HEK293T (cell line): ENCODE measurements around the gene EGFR.

ENCODE experiments used
- CTCF ChIA-PET: fragments of 350-600 bp; formaldehyde crosslinking; extraction: SDS; loops from one replicate; lab custom pipeline; 2021; ENCODE audit warnings: antibody characterized with exemption, inconsistent platforms; lab: Yijun Ruan, JAX
- POLR2A ChIA-PET: fragments of 350-600 bp; formaldehyde crosslinking; extraction: SDS; loops from one replicate; lab custom pipeline; 2020; ENCODE audit warnings: antibody characterized with exemption, inconsistent platforms; lab: Yijun Ruan, JAX
- DNase-seq: peaks from one replicate; pipeline ENCODE4 v3.0.0; 2012; ENCODE audit warnings: mixed read lengths; ENCODE audit errors: extremely low spot score
- ARNT ChIP-seq: fragments of 450-650 bp; IDR thresholded peaks from 2 replicates; pipeline ENCODE4 v1.6.1; 2017; ENCODE audit warnings: mild to moderate bottlenecking
- BHLHE40 ChIP-seq: fragments of 450-650 bp; IDR thresholded peaks from 2 replicates; pipeline ENCODE4 v1.6.1; 2016; ENCODE audit warnings: mild to moderate bottlenecking, moderate library complexity, borderline replicate concordance
- CTBP1 ChIP-seq: fragments of 450-650 bp; IDR thresholded peaks from 2 replicates; pipeline ENCODE4 v1.6.1; 2016; ENCODE audit warnings: borderline replicate concordance
- ELF4 ChIP-seq: fragments of 450-650 bp; IDR thresholded peaks from 2 replicates; pipeline ENCODE4 v1.6.1; 2017; ENCODE audit warnings: antibody characterized with exemption
- FOXA1 ChIP-seq: fragments of 450-650 bp; IDR thresholded peaks from 2 replicates; pipeline ENCODE4 v1.6.1; 2016; ENCODE audit warnings: mild to moderate bottlenecking
- FOXK2 ChIP-seq: fragments of 450-650 bp; IDR thresholded peaks from 2 replicates; pipeline ENCODE4 v1.6.1; 2016; ENCODE audit warnings: mild to moderate bottlenecking
- FOXM1 ChIP-seq: fragments of 450-650 bp; IDR thresholded peaks from 2 replicates; pipeline ENCODE4 v1.6.1; 2017; ENCODE audit warnings: mild to moderate bottlenecking, borderline replicate concordance
- HDGF ChIP-seq: fragments of 450-650 bp; IDR thresholded peaks from 2 replicates; pipeline ENCODE4 v1.6.1; 2017; ENCODE audit warnings: antibody characterized with exemption, borderline replicate concordance
- L3MBTL2 ChIP-seq: fragments of 450-650 bp; conservative IDR thresholded peaks from 2 replicates; pipeline ENCODE4 v1.6.1; 2016; ENCODE audit warnings: mild to moderate bottlenecking
- LEF1 ChIP-seq: fragments of 450-650 bp; IDR thresholded peaks from 2 replicates; pipeline ENCODE4 v1.6.1; 2017; ENCODE audit warnings: mild to moderate bottlenecking, borderline replicate concordance
- NFRKB ChIP-seq: fragments of 450-650 bp; IDR thresholded peaks from 2 replicates; pipeline ENCODE4 v1.6.1; 2016; ENCODE audit warnings: mild to moderate bottlenecking, moderate library complexity
- SP1 ChIP-seq: fragments of 450-650 bp; IDR thresholded peaks from 2 replicates; pipeline ENCODE4 v1.6.1; 2017
- SUZ12 ChIP-seq: fragments of 450-650 bp; IDR thresholded peaks from 2 replicates; pipeline ENCODE4 v1.6.1; 2016; ENCODE audit warnings: mild to moderate bottlenecking
- TARDBP ChIP-seq: fragments of 450-650 bp; IDR thresholded peaks from 2 replicates; pipeline ENCODE4 v1.6.1; 2016
- ZNF384 ChIP-seq: fragments of 450-650 bp; IDR thresholded peaks from 2 replicates; pipeline ENCODE4 v1.6.1; 2016
- TF ChIP-seq, protein P1 (sequence below): fragments of 450-650 bp; IDR thresholded peaks from 2 replicates; pipeline ENCODE4 v1.6.1; 2016

The EGFR gene

DNA sequence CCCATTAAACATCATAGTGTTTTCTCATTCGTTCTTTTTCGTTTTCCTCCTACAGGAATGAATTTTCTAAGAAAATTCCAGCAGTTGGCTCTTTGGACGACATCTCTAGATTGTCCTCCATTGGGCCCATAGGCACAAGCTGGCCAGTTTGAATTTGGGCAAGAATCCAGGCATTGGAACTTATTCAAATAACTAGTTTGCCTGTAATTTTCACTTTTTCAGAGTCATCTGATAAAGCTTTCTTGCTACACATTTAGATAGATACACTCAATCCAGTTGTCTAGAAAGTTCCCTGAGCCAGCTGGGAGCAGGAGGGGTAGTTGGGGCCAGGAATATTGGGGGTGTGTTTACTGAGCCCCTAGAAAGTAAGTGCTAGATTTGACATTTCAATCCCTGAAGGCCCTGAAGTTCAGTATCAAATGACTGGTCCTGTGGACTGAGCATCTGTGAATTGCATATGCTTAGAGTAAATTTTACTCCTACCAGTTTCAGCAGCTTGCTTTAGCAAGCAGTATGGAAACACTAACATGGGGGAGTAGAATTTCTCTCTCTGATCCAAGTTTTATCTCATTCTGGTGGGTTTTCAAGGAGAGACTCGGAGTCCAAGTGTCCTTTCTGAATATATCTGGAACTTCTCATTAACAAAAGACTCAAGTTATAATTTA lies 5.2 kb downstream of the EGFR start:
- DNase-seq = no peak
- ChIA-PET CTCF (no interaction called here), POLR2A (no interaction called here)
- TF ChIP-seq CTBP1 (no peak), ZNF384 (no peak), L3MBTL2 (no peak)

DNA sequence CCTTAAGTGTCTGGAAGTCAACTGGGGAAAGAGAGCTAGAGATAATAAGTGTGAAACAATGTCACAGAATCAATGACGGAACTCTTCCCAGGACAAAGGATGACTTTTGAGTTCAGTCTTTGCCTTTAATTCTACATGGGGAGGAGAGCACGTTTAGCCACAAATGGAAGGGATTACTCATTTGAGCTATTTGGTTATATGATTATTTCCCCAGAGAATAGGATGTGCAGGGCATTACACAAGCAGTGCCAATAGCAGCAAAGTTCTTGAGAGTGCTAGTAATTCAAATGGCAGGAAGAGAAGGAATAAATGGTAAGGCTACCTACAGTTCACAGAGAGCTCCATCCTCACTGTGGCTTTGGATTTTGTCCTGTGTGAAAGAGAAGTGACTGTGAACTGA lies 6.0 kb downstream of the EGFR start:
- DNase-seq = no peak

DNA sequence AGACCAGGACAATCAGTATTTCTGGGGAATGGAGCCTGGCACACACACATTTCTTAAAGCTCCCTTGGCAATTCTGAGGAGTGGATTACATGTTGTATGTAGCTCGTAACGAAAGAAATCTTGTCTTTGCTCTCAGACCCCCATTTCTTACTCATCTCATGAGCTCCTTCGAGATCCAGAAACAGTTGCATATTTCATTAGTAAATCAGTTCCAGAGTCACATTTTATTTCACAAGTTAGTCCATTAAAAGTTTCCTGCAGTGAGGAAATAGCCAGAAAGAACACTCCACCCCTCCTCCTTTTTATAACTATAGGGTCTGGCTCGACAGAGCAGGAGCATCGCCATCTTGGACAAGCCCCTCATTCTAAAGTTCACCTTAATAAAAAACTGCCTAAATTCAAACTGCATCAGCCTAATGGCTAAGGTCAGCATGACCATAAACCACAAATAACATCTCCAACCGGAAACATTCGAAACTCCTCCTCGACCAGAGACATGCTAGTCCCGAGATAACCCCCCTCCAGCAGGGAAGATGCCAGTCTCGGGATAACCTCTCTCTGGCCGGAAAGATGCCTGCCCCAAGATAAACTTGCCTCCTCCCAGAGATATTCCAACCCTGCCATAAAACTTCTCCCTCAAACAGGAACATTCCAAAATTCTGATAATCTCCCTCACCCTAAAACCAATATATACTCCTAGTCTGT lies 7.4 kb downstream of the EGFR start:
- DNase-seq = no peak
- TF ChIP-seq TARDBP = no peak
- CTCF ChIA-PET = no interaction called here
- POLR2A ChIA-PET = no interaction called here

More for the DNA sequence above, 6.0 kb downstream of the EGFR start:
- TF ChIP-seq HDGF (no peak), TARDBP (no peak), ZNF384 (no peak), FOXA1 (no peak), ELF4 (no peak), CTBP1 (no peak), SP1 (no peak), NFRKB (no peak), FOXK2 (no peak), SUZ12 (no peak)
- ChIA-PET POLR2A (no interaction called here), CTCF (no interaction called here)

DNA sequence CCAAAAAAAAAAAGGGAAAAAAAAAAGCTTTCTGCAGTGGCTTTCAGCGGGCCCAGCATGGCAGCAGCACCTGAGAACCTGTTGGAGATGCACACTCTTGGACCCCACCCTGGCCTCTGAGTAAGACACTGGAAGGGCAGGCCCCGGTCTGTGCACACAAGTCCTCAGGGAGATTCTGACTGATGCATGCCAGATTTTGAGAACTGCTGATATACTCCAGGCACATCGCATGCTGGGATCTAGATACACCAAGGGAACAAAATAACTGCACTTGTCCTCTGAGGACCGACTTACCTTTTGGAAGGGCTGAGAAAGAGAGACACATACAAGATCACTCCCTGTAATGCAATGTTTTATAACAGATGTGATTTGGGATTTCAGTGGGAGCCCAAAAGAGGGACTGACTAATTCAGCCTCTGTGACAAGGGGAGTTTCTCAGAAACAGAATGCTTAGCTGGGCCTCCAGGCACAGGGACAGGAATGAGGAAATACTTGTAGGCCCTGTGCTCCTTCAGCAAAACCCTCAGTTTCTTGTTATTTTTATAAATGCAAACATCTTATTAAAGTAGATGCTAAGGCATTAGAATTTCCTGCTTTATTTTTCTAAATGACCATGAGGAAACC lies 8.2 kb downstream of the EGFR start:
- CTCF ChIA-PET = no interaction called here
- POLR2A ChIA-PET = interaction anchor here (1.3 kb wide), 1 partner anchor 268 kb away, joined by 3 read pairs; the partner anchor contains the start of gene SEC61G
- DNase-seq = no peak
- TF ChIP-seq FOXK2 (no peak), L3MBTL2 (no peak), SUZ12 (no peak), SP1 (no peak), LEF1 (no peak), FOXA1 (no peak), FOXM1 (no peak), TARDBP (no peak)
- TF ChIP-seq, protein P1, sequence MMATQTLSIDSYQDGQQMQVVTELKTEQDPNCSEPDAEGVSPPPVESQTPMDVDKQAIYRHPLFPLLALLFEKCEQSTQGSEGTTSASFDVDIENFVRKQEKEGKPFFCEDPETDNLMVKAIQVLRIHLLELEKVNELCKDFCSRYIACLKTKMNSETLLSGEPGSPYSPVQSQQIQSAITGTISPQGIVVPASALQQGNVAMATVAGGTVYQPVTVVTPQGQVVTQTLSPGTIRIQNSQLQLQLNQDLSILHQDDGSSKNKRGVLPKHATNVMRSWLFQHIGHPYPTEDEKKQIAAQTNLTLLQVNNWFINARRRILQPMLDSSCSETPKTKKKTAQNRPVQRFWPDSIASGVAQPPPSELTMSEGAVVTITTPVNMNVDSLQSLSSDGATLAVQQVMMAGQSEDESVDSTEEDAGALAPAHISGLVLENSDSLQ = no peak

DNA sequence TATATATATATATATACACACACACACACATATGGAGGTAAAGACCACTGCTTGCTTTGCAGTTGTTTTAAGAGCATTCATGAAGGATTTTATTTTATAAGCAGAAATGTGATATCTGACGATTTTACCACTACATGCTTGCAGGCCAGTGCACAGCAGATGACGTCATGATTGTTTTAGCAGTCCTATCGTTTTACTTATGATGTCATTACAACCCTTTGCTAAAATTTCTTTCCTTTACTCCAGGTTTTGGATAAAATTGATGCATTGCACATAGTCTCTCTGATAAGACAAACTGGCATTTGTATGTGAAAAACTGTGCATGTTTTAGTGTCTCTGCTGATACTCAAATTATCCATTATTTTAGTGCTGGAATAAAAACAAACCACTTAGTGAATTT lies 9.2 kb downstream of the EGFR start:
- TF ChIP-seq ELF4 (no peak), BHLHE40 (no peak), CTBP1 (no peak), ARNT (no peak), SP1 (no peak), LEF1 (no peak), L3MBTL2 (no peak), ZNF384 (no peak), HDGF (no peak), FOXA1 (no peak), NFRKB (no peak), FOXK2 (no peak), TARDBP (no peak)
- TF ChIP-seq, protein P1 = no peak
- POLR2A ChIA-PET = interaction anchor here (1.3 kb wide), 1 partner anchor 269 kb away, joined by 3 read pairs; the partner anchor contains the start of gene SEC61G

DNA sequence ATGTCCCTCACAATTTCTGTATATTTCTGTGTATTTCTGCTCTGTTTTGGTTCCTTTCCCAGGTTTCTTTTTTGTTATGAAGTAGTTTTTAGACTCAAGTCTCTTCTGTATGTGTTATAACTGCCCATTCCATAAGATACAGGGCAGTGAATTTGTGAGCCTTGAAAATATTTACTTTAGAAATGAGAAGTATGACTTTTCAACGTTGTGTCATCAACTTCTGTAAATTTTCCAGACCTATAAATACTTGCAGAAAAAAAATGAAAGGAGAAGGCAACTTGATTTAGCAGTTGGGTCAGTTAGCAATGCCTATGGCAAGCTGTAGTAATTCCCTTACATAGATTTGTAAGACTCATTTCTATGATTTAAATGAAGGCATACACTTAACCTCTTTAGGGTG lies 11.5 kb downstream of the EGFR start:
- ChIA-PET CTCF (no interaction called here), POLR2A (no interaction called here)
- TF ChIP-seq ARNT (no peak), NFRKB (no peak)
- no peak for DNase-seq

More for the DNA sequence above, 9.2 kb downstream of the EGFR start:
- DNase-seq = peak; percentile 26
- CTCF ChIA-PET = no interaction called here

DNA sequence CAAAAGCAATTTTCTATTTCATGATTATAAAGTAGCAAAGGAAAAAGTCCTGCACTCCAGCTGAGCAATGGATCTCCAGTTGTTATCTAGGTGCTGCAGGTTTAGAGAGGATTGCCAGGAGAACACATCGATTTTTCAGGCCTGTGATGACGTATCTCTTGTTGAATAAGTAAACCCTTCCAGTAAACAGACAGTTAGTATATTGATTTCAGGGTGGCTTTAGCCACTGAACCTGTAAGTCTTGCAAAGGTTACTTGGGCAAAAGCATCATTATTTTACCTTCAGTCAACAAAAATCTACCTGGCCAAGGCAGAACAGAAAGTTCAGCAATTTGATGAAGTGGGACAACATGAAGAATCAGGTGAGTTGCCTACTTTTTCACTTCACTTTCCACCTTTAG lies 12.3 kb downstream of the EGFR start:
- no peak for TF ChIP-seq NFRKB
- no peak for TF ChIP-seq FOXA1
- TF ChIP-seq HDGF = no peak
- TF ChIP-seq, protein P1 = no peak
- no peak for TF ChIP-seq BHLHE40
- no peak for TF ChIP-seq CTBP1
- no peak for TF ChIP-seq FOXK2
- no peak for TF ChIP-seq ARNT
- TF ChIP-seq FOXM1 = no peak
- no peak for TF ChIP-seq TARDBP
- TF ChIP-seq ELF4 = no peak
- TF ChIP-seq LEF1 = no peak
- TF ChIP-seq ZNF384 = no peak
- no peak for TF ChIP-seq SP1
- no peak for TF ChIP-seq SUZ12
- TF ChIP-seq L3MBTL2 = no peak
- POLR2A ChIA-PET = no interaction called here
- no peak for DNase-seq
- CTCF ChIA-PET = no interaction called here
